SU-DHL-6 (cell line): ENCODE data around the gene AP5S1.
A peak's percentile ranks its signal among the peaks of the same experiment; 100 is the strongest.
"Not testable (repeated sequence)": the region's sequence is repeated elsewhere in the genome, so short reads cannot be mapped to it uniquely, and the experiment has no call there.

Experiments used
- H2AFZ ChIP-seq: fragments of 200-600 bp; sonication (generic); 2 replicates; pipeline ENCODE4 v1.6.1; 2014; ENCODE audit warnings: low read depth, mild to moderate bottlenecking, moderate library complexity, mixed read lengths, antibody characterized with exemption, low read length; ENCODE audit not compliant: severe bottlenecking
- H3F3A ChIP-seq: fragments of 200-600 bp; shearing (Covaris generic); 2 replicates; pipeline ENCODE4 v1.6.0; 2016; ENCODE audit warnings: antibody characterized with exemption, mild to moderate bottlenecking; ENCODE audit not compliant: insufficient read depth
- H3K27ac ChIP-seq: fragments of 200-600 bp; sonication (generic); 2 replicates; pipeline ENCODE4 v1.5.1; 2016; ENCODE audit warnings: low read depth, mild to moderate bottlenecking, low read length, moderate library complexity, mixed read lengths
- H3K27me3 ChIP-seq: fragments of 200-600 bp; sonication (generic), shearing (Covaris generic); 2 replicates; pipeline ENCODE4 v1.6.0; 2014; ENCODE audit warnings: mild to moderate bottlenecking, low read length
- H3K36me3 ChIP-seq: fragments of 200-600 bp; sonication (generic); 2 replicates; pipeline ENCODE4 v1.6.1; 2014; ENCODE audit warnings: mild to moderate bottlenecking, low read length, mixed read lengths
- H3K4me2 ChIP-seq: fragments of 300-600, 200-600 bp; shearing (Covaris generic), sonication (generic); 2 replicates; pipeline ENCODE4 v1.6.0; 2014; ENCODE audit warnings: low read length, low read depth, mild to moderate bottlenecking; ENCODE audit not compliant: poor library complexity, severe bottlenecking
- H3K4me3 ChIP-seq: fragments of 200-600 bp; sonication (generic); 2 replicates; pipeline ENCODE4 v1.5.1; 2014; ENCODE audit warnings: antibody characterized with exemption, low read length, mild to moderate bottlenecking, mixed read lengths; ENCODE audit not compliant: insufficient read depth, poor library complexity, severe bottlenecking
- H3K79me2 ChIP-seq: fragments of 200-600 bp; sonication (generic); 2 replicates; pipeline ENCODE4 v1.6.1; 2014; ENCODE audit warnings: mild to moderate bottlenecking, low read length, moderate library complexity; ENCODE audit not compliant: insufficient read depth
- H3K9ac ChIP-seq: fragments of 200-600 bp; sonication (generic); 2 replicates; pipeline ENCODE4 v1.7.0; 2014; ENCODE audit warnings: mild to moderate bottlenecking, low read length
- H3K9me2 ChIP-seq: fragments of 200-600 bp; sonication (generic); replicated peaks from 2 replicates; pipeline ENCODE4 v1.6.1; 2014; ENCODE audit warnings: low read length; ENCODE audit not compliant: insufficient read depth
- H3K9me3 ChIP-seq: fragments of 200-600 bp; sonication (generic); 2 replicates; pipeline ENCODE4 v1.6.1; 2014; ENCODE audit warnings: low read length, mixed read lengths; ENCODE audit not compliant: insufficient read depth
- H4K20me1 ChIP-seq: fragments of 200-600 bp; sonication (generic); 2 replicates; pipeline ENCODE4 v1.6.1; 2014; ENCODE audit warnings: low read depth, mild to moderate bottlenecking, antibody characterized with exemption, low read length, moderate library complexity, mixed read lengths
- CTCF ChIP-seq: fragments of 200-600 bp; sonication (generic); IDR thresholded peaks from one replicate; pipeline ENCODE4 v1.5.1; 2017; ENCODE audit warnings: antibody characterized with exemption, mild to moderate bottlenecking, low read length, moderate library complexity; ENCODE audit not compliant: insufficient read depth, poor library complexity, severe bottlenecking
- EZH2phosphoT487 ChIP-seq: fragments of 200-600 bp; sonication (generic), shearing (Covaris generic); conservative IDR thresholded peaks from 2 replicates; pipeline ENCODE4 v1.6.1; 2018; ENCODE audit warnings: mild to moderate bottlenecking, antibody characterized with exemption, low read length, moderate library complexity, mixed read lengths

Gene AP5S1

GRCh38 chr20:3843490-3843889, 23.1 kb downstream of the AP5S1 start:
- H3K4me2 ChIP-seq = no peak overlapping the region
- H3K27ac ChIP-seq = no peak overlapping the region
- no peaks in the 10 kb centered on the region for H3K9me3 ChIP-seq
- H3K79me2 ChIP-seq = peaks cover 14% of the 10 kb centered on the region
- peaks cover 5% of the 10 kb centered on the region; the same call in 1 of the 2 replicates for H3F3A ChIP-seq
- no peaks in the 10 kb centered on the region for H3K9me2 ChIP-seq
- H4K20me1 ChIP-seq = no peaks in the 10 kb centered on the region
- H3K4me3 ChIP-seq = no peak overlapping the region
- H3K9ac ChIP-seq = no peak overlapping the region
- H3K27me3 ChIP-seq = no peaks in the 10 kb centered on the region
- TF ChIP-seq EZH2phosphoT487 (no peak), CTCF (no peak)
- H3K36me3 ChIP-seq = no peaks in the 10 kb centered on the region
- H2AFZ ChIP-seq = no peak overlapping the region

GRCh38 chr20:3843990-3844619, 23.8 kb downstream of the AP5S1 start:
- not testable (repeated sequence) for H3K9ac ChIP-seq, H3K4me3 ChIP-seq, H3F3A ChIP-seq, H3K27me3 ChIP-seq, H3K9me3 ChIP-seq, H2AFZ ChIP-seq, H4K20me1 ChIP-seq, H3K36me3 ChIP-seq, H3K9me2 ChIP-seq, H3K27ac ChIP-seq, H3K4me2 ChIP-seq
- H3K79me2 ChIP-seq = peaks cover 20% of the 10 kb centered on the region

- H3K36me3 ChIP-seq = no peaks in the 10 kb centered on the region
- H2AFZ ChIP-seq = peak overlapping the region; percentile 74
- peaks cover 26% of the 10 kb centered on the region for H3K79me2 ChIP-seq
- H4K20me1 ChIP-seq = no peaks in the 10 kb centered on the region
- H3F3A ChIP-seq = peaks cover 5% of the 10 kb centered on the region; the same call in 1 of the 2 replicates
- H3K27me3 ChIP-seq = no peaks in the 10 kb centered on the region
- no peaks in the 10 kb centered on the region for H3K9me3 ChIP-seq
- H3K9ac ChIP-seq = peak overlapping the region; percentile 86
- H3K27ac ChIP-seq = no peak overlapping the region
- H3K4me2 ChIP-seq = peak overlapping the region; percentile 94
- H3K9me2 ChIP-seq = no peaks in the 10 kb centered on the region
- no peak for TF ChIP-seq CTCF
- no peak for TF ChIP-seq EZH2phosphoT487
- H3K4me3 ChIP-seq = peak overlapping the region; percentile 71
Observed at GRCh38 chr20:3846378-3846739, 26.0 kb downstream of the AP5S1 start.

- Histone ChIP-seq H3K4me2 (peak within 1 kb of the TSS; percentile 94), H2AFZ (peak within 1 kb of the TSS; percentile 74), H3K36me3 (no peaks in the 10 kb centered on the region), H3K79me2 (peaks cover 26% of the 10 kb centered on the region), H3K27me3 (no peaks in the 10 kb centered on the region), H3K9me2 (no peaks in the 10 kb centered on the region), H3F3A (peaks cover 5% of the 10 kb centered on the region; the same call in 1 of the 2 replicates), H3K9me3 (no peaks in the 10 kb centered on the region), H3K4me3 (peak within 1 kb of the TSS; percentile 71), H4K20me1 (no peaks in the 10 kb centered on the region), H3K9ac (peak within 1 kb of the TSS; percentile 86), H3K27ac (peak within 1 kb of the TSS; percentile 30)
- no peak for TF ChIP-seq CTCF
- no peak for TF ChIP-seq EZH2phosphoT487
Observed at GRCh38 chr20:3846740-3847428, 26.5 kb downstream of the AP5S1 start, which contains the start of gene MAVS. Gene MAVS (plus strand): TSS chr20:3846834. CDS start chr20:3854625, 7,791 bp downstream.
